Keratinocyte (primary cell): Measurements from ENCODE around the gene ZGRF1. TPM values are rescaled to one million over a fixed set of nuclear protein-coding genes. Genes with fewer than 3 reads are reported as not detected.

Experiments
- DNase-seq: peaks from one replicate; pipeline ENCODE4 v3.0.0-alpha.2; 2011; ENCODE audit warnings: low read depth, missing footprints, low spot score
- FAIRE-seq: peaks from 2 replicates; lab custom pipeline; 2011; peaks lifted over from hg19 to GRCh38; lab: Jason Lieb, UNC
- H2AFZ ChIP-seq: 2 replicates; pipeline ENCODE4 v1.6.0; 2012; ENCODE audit warnings: low read length, control low read depth, inconsistent platforms; ENCODE audit not compliant: control insufficient read depth
- H3K27ac ChIP-seq: 2 replicates; pipeline ENCODE4 v1.5.1; 2011; ENCODE audit warnings: low read length; ENCODE audit not compliant: control insufficient read depth, insufficient read depth
- H3K27me3 ChIP-seq: 3 replicates; pipeline ENCODE4 v1.6.0; 2011; ENCODE audit warnings: low read length; ENCODE audit not compliant: control insufficient read depth, insufficient read depth; ENCODE audit errors: extremely low read depth
- H3K36me3 ChIP-seq, 2 experiments: 2 replicates in 1 of 2; 3 replicates in 1 of 2; pipeline ENCODE4 v1.5.1; 2011; ENCODE audit warnings: low read length in 2 of 2, mild to moderate bottlenecking in 1 of 2; ENCODE audit not compliant: control insufficient read depth in 2 of 2, insufficient read depth in 2 of 2; ENCODE audit errors: extremely low read depth in 1 of 2
- H3K4me1 ChIP-seq: 3 replicates; pipeline ENCODE4 v1.5.1; 2011; ENCODE audit warnings: low read length; ENCODE audit not compliant: control insufficient read depth, insufficient read depth; ENCODE audit errors: extremely low read depth
- H3K4me2 ChIP-seq: 3 replicates; pipeline ENCODE4 v1.6.0; 2011; ENCODE audit warnings: low read depth, low read length; ENCODE audit not compliant: control insufficient read depth, insufficient read depth; ENCODE audit errors: extremely low read depth
- H3K4me3 ChIP-seq, 3 experiments: fragments of 200-600 bp in 1 of 3; sonication (generic) in 1 of 3; 2 replicates in 2 of 3; 3 replicates in 1 of 3; pipeline ENCODE4 v1.5.1; 2011 to 2016; ENCODE audit warnings: low read length in 3 of 3, mild to moderate bottlenecking in 3 of 3, control low read depth in 2 of 3, inconsistent platforms in 1 of 3, low read depth in 1 of 3, mixed read lengths in 1 of 3, mixed run types in 1 of 3, moderate library complexity in 1 of 3; ENCODE audit not compliant: control insufficient read depth in 2 of 3, insufficient read depth in 2 of 3; ENCODE audit errors: extremely low read depth in 1 of 3
- H3K79me2 ChIP-seq: 2 replicates; pipeline ENCODE4 v1.6.0; 2012; ENCODE audit warnings: low read length; ENCODE audit not compliant: control insufficient read depth, insufficient read depth
- H3K9ac ChIP-seq: 3 replicates; pipeline ENCODE4 v1.6.0; 2011; ENCODE audit warnings: low read length; ENCODE audit not compliant: control insufficient read depth, insufficient read depth; ENCODE audit errors: extremely low read depth
- H3K9me1 ChIP-seq: 3 replicates; pipeline ENCODE4 v1.6.0; 2011; ENCODE audit warnings: low read length; ENCODE audit not compliant: control insufficient read depth, insufficient read depth; ENCODE audit errors: extremely low read depth
- H3K9me3 ChIP-seq: 2 replicates; pipeline ENCODE4 v1.5.1; 2012; ENCODE audit warnings: low read depth, low read length; ENCODE audit not compliant: control insufficient read depth
- H4K20me1 ChIP-seq: 3 replicates; pipeline ENCODE4 v1.6.0; 2011; ENCODE audit warnings: low read length; ENCODE audit not compliant: control insufficient read depth, insufficient read depth; ENCODE audit errors: extremely low read depth
- EZH2 ChIP-seq: IDR thresholded peaks from one replicate; pipeline ENCODE4 v1.6.1; 2012; ENCODE audit warnings: inconsistent platforms, mild to moderate bottlenecking, low read length, moderate library complexity
- dilution Hi-C: fragments of 300-500 bp; cut with MboI; formaldehyde crosslinking; loops from one replicate; pipeline ENCODE4 v1.7.0; 2020; ENCODE audit warnings: low sequenced_read_pairs; ENCODE audit not compliant: extremely low pct_ligation_motif_present
- polyA plus RNA-seq, 5 experiments: library from polyadenylated mRNA; depleted of rRNA in 3 of 5; stranded (reverse) in 3 of 5; stranded (forward) in 1 of 5; unstranded in 1 of 5; fragments of >200 nt; gene quantifications; 1 replicate in 1 of 5; 2 replicates in 3 of 5; 3 replicates in 1 of 5; pipeline versions ENCODE4 v1.2.1 to v1.2.3, GENCODE V29; 2011 to 2012; ENCODE audit warnings: missing spikeins in 2 of 5, low read depth in 1 of 5, low replicate concordance in 1 of 5
- TF ChIP-seq, protein P1 (sequence below), 3 experiments: IDR thresholded peaks in 1 of 3; conservative IDR thresholded peaks in 1 of 3; optimal IDR thresholded peaks in 1 of 3; 2 replicates in 2 of 3; 3 replicates in 1 of 3; pipeline versions ENCODE3 to v1.5.1; 2011; ENCODE audit warnings: low read length in 3 of 3, mild to moderate bottlenecking in 3 of 3, moderate library complexity in 2 of 3, control low read depth in 1 of 3, inconsistent platforms in 1 of 3; ENCODE audit not compliant: insufficient read depth in 2 of 3; ENCODE audit errors: extremely low read depth in 1 of 3

Gene ZGRF1
- polyA plus RNA-seq, 1 donor (not counting 4 experiments of a cell fraction or from before 2014, with no cell fraction given): 3.6 TPM

DNA sequence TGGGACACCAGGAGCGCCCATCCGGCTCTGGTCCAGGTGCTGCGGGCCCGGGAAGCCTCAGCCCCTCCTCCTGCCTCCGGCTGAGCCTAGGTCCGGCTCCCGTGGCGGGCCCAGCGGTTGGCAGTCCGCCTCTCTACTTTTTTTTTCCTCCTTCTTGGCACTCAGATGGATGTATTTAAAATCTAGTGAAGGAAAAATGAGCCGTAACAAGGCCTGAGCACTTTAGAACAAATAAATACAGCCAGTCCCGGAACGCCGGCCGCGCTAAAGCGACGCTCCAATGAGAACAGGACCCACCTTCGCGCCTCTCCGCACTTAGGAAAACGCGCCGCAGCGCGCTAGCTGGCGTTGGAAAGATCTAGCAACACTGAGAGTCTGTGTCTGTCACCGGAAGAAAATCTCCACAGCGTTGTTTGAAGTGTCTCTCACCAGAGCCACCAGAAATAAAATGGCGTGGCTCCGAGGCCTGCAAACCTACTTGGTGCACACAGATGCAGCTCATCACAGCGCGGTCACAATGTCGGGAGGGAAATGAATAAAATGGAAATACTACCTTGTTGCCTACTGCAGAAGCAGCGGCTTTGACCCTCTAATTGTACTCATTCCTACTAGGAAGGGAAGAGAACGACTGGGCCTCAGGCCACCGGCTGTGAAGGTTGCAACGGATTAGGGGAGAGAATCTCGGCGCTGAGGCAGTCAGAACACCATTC lies 125.5 kb downstream of the ZGRF1 start:
- no peaks in the 10 kb centered on the region for H3K9me3 ChIP-seq
- no peak overlapping the region for H3K4me2 ChIP-seq
- peaks cover 85% of the 10 kb centered on the region for H3K27me3 ChIP-seq
- H3K79me2 ChIP-seq: no peaks in the 10 kb centered on the region
- DNase-seq (no peak), FAIRE-seq (no peak)
- H3K36me3 ChIP-seq: no peaks in the 10 kb centered on the region
- peaks cover 5% of the 10 kb centered on the region for H4K20me1 ChIP-seq
- dilution Hi-C loops: no loop called here
- no peak overlapping the region for H2AFZ ChIP-seq
- H3K27ac ChIP-seq: no peak overlapping the region
- no peak overlapping the region for H3K4me3 ChIP-seq
- H3K4me1 ChIP-seq: peaks cover 10% of the 10 kb centered on the region
- TF ChIP-seq EZH2: peak; percentile 53
- TF ChIP-seq, protein P1, sequence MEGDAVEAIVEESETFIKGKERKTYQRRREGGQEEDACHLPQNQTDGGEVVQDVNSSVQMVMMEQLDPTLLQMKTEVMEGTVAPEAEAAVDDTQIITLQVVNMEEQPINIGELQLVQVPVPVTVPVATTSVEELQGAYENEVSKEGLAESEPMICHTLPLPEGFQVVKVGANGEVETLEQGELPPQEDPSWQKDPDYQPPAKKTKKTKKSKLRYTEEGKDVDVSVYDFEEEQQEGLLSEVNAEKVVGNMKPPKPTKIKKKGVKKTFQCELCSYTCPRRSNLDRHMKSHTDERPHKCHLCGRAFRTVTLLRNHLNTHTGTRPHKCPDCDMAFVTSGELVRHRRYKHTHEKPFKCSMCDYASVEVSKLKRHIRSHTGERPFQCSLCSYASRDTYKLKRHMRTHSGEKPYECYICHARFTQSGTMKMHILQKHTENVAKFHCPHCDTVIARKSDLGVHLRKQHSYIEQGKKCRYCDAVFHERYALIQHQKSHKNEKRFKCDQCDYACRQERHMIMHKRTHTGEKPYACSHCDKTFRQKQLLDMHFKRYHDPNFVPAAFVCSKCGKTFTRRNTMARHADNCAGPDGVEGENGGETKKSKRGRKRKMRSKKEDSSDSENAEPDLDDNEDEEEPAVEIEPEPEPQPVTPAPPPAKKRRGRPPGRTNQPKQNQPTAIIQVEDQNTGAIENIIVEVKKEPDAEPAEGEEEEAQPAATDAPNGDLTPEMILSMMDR (optimal IDR thresholded peaks at IDR 0.05 in 1 of 3, IDR thresholded peaks at IDR 0.05 in 1 of 3, conservative IDR thresholded peaks at IDR 0.05 in 1 of 3; ENCODE audit: extremely low read depth in 1 of 3, insufficient read depth in 2 of 3, low read length in 3 of 3): no peak
- no peaks in the 10 kb centered on the region for H3K9me1 ChIP-seq
- no peak overlapping the region for H3K9ac ChIP-seq

DNA sequence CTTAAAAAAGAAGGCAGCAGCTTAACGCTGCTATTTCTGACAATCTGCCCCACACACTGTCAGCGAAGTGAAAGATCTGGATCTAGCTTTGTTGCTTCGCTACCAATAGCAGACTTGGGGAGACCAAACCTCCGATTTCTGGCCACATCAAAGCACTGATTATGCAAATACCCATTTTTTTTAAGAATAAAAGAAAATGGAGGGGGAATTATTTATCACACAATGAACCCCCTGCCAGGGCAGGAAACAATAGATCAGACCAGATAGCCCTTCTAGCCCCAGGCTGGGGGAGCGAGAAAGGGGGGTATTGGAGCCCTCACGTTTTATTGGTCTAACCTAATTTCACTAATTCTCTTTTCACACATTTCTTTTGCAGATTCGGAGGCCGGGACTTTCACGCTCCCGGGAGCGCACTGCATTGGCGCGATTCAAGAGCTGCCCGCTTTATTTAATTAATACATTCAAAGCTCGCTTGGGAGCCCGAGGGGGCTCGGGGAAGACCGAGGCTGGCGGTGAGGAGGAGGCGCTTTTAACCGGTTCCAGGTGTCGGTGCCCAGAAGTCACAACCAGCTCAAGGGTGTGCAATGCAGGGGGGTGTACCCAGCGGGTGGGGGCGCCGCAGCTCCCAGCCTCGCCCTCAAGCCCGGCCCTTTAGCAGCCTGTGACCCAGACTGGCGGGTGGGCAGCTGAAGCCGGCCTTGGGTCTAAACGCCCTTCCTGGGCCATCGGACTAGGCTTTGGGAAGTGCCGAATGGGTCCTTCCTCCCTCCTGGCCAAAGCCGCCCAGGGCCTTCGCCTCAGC lies 126.2 kb downstream of the ZGRF1 start:
- Histone ChIP-seq H3K4me3 (peak overlapping the region in 1 of 3 experiments; percentile 20), H4K20me1 (peaks cover 5% of the 10 kb centered on the region), H3K9me1 (no peaks in the 10 kb centered on the region), H3K27me3 (peaks cover 83% of the 10 kb centered on the region), H3K4me2 (peak overlapping the region; percentile 58), H3K27ac (no peak overlapping the region), H3K79me2 (no peaks in the 10 kb centered on the region), H3K9ac (no peak overlapping the region), H3K36me3 (no peaks in the 10 kb centered on the region), H3K9me3 (no peaks in the 10 kb centered on the region), H3K4me1 (peaks cover 10% of the 10 kb centered on the region), H2AFZ (no peak overlapping the region)
- DNase-seq (no peak), FAIRE-seq (no peak)
- dilution Hi-C loops: no loop called here
- TF ChIP-seq, protein P1 (optimal IDR thresholded peaks at IDR 0.05 in 1 of 3, IDR thresholded peaks at IDR 0.05 in 1 of 3, conservative IDR thresholded peaks at IDR 0.05 in 1 of 3; ENCODE audit: extremely low read depth in 1 of 3, insufficient read depth in 2 of 3, low read length in 3 of 3): no peak
- peak; percentile 81 for TF ChIP-seq EZH2
